Natural killer cell (primary cell): ENCODE data around the gene SMIM22. TPM values are rescaled to one million over a fixed set of nuclear protein-coding genes. Genes with fewer than 3 reads are reported as not detected.
"Not testable (repeated sequence)": the region's sequence is repeated elsewhere in the genome, so short reads cannot be mapped to it uniquely, and the experiment has no call there.

ENCODE experiments used
- ATAC-seq, 3 donors: fragments of 150-1000 bp in 2 of 3; fragments of 200-7000 bp in 1 of 3; cut with Tn5 transposase; 1 replicate in 1 of 3; 2 replicates in 2 of 3; pipeline ENCODE4 v1.10.0; 2021; ENCODE audit warnings: mild to moderate bottlenecking in 2 of 3, moderate library complexity in 2 of 3
- DNase-seq, 2 donors: peaks; one replicate each; pipeline versions ENCODE4 v3.0.0 to v3.0.0-alpha.2; 2013 to 2021; ENCODE audit warnings: mixed read lengths in 1 of 2
- H3K27ac ChIP-seq: one replicate; pipeline ENCODE4 v1.5.1; 2013; ENCODE audit warnings: mild to moderate bottlenecking, low read length
- H3K27me3 ChIP-seq: one replicate; pipeline ENCODE4 v1.6.1; 2013; ENCODE audit warnings: low read length; ENCODE audit not compliant: control insufficient read depth, insufficient read depth
- H3K36me3 ChIP-seq: one replicate; pipeline ENCODE4 v1.6.1; 2013; ENCODE audit warnings: low read length; ENCODE audit not compliant: control insufficient read depth, insufficient read depth
- H3K4me1 ChIP-seq: one replicate; pipeline ENCODE4 v1.6.1; 2013; ENCODE audit warnings: low read length; ENCODE audit not compliant: control insufficient read depth, insufficient read depth
- H3K4me3 ChIP-seq: one replicate; pipeline ENCODE4 v1.5.1; 2013; ENCODE audit warnings: low read length
- H3K9me3 ChIP-seq: one replicate; pipeline ENCODE4 v1.6.1; 2013; ENCODE audit warnings: low read length; ENCODE audit not compliant: control insufficient read depth, insufficient read depth
- H3K27ac Mint-ChIP-seq, 2 donors: one replicate each; pipeline ENCODE4 v1.8.0; 2022; ENCODE audit warnings: mild to moderate bottlenecking in 2 of 2, mixed read lengths in 2 of 2, moderate library complexity in 1 of 2
- H3K27me3 Mint-ChIP-seq, 2 donors: one replicate each; pipeline ENCODE4 v1.8.0; 2022; ENCODE audit warnings: low read depth in 2 of 2, mixed read lengths in 2 of 2
- H3K36me3 Mint-ChIP-seq: one replicate; pipeline ENCODE4 v1.8.0; 2022; ENCODE audit warnings: mixed read lengths
- H3K4me1 Mint-ChIP-seq, 2 donors: one replicate each; pipeline ENCODE4 v1.8.0; 2022; ENCODE audit warnings: mixed read lengths in 2 of 2
- H3K4me3 Mint-ChIP-seq: one replicate; pipeline ENCODE4 v1.8.0; 2022; ENCODE audit warnings: mild to moderate bottlenecking, moderate library complexity, mixed read lengths
- H3K9me3 Mint-ChIP-seq, 2 donors: one replicate each; pipeline ENCODE4 v1.8.0; 2022; ENCODE audit warnings: mixed read lengths in 2 of 2
- WGBS: methylation state at CpG from one replicate; pipeline ENCODE4 v1.1.7; 2013; ENCODE audit warnings: missing lambda C conversion rate; ENCODE audit not compliant: insufficient coverage; 5-methylcytosine and 5-hydroxymethylcytosine counted together
- intact Hi-C: fragments of 100-400 bp; cut with micrococcal nuclease; formaldehyde crosslinking; loops from one replicate; pipeline ENCODE4 v1.14.2; 2022
- total RNA-seq, 4 donors: library from RNA; stranded (reverse); fragments of 120-200 nt in 1 of 4; gene quantifications; one replicate each; pipeline versions ENCODE4 v1.2.3 to v1.2.4, GENCODE V29; 2013 to 2022
- TF ChIP-seq, protein P1 (sequence below): fragments of 200-600 bp; IDR thresholded peaks from one replicate; pipeline ENCODE4 v1.8.0; 2022; ENCODE audit warnings: antibody characterized with exemption

The SMIM22 gene
- total RNA-seq, 3 donors from 2014 or later (not counting 1 experiment from before 2014, with no cell fraction given), result not detected

DNA sequence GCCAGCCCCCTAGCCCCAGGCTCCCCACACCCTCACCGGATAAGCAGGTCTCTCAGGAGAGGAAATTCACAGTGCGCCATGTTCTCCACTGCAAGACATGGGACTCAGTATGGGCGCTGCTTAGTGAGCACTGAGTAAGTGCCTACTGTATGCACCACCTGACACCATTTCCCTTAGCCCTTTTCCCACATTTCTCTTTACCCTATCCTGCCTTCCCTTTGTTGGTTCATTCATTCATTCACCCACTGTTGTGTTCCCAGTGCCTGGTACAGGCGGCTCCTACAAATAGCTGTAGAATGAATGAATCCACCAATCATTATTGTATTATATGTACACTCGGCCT is 17.1 kb upstream of the SMIM22 start:
- H3K36me3 Mint-ChIP-seq, result no peaks in the 10 kb centered on the region
- H3K27ac ChIP-seq, result no peak overlapping the region

DNA sequence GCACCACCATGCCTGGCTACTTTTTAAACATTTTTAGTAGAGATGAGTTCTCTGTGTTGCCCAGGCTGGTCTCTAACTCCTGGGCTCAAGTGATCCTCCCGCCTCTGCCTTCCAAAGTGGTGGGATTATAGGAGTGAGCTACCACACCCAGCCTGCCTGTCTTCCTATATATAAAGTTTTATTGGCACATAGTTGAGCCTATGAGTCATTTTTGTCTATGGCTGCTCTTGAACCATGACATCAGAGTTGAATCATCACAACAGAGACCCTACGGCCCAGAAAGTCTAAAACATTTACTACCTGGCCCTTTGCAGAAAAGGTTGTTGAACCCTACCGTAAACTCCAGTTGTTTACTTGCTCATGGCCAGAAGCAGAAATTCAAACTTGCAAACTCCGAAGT is 14.9 kb upstream of the SMIM22 start:
- 91% methylated on average over 4 of the region's 4 CpGs for WGBS
- no peak overlapping the region for H3K27ac ChIP-seq
- TF ChIP-seq, protein P1, sequence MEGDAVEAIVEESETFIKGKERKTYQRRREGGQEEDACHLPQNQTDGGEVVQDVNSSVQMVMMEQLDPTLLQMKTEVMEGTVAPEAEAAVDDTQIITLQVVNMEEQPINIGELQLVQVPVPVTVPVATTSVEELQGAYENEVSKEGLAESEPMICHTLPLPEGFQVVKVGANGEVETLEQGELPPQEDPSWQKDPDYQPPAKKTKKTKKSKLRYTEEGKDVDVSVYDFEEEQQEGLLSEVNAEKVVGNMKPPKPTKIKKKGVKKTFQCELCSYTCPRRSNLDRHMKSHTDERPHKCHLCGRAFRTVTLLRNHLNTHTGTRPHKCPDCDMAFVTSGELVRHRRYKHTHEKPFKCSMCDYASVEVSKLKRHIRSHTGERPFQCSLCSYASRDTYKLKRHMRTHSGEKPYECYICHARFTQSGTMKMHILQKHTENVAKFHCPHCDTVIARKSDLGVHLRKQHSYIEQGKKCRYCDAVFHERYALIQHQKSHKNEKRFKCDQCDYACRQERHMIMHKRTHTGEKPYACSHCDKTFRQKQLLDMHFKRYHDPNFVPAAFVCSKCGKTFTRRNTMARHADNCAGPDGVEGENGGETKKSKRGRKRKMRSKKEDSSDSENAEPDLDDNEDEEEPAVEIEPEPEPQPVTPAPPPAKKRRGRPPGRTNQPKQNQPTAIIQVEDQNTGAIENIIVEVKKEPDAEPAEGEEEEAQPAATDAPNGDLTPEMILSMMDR, result no peak

More for the DNA sequence above, 17.1 kb upstream of the SMIM22 start:
- H3K4me3 Mint-ChIP-seq, result no peak overlapping the region
- ATAC-seq, result no peak
- no peaks in the 10 kb centered on the region for H3K36me3 ChIP-seq
- 91% methylated on average over 5 of the region's 5 CpGs for WGBS
- H3K27me3 ChIP-seq, result no peaks in the 10 kb centered on the region
- TF ChIP-seq, protein P1, result no peak
- H3K27ac Mint-ChIP-seq, result no peak overlapping the region
- no peak overlapping the region for H3K4me3 ChIP-seq
- H3K27me3 Mint-ChIP-seq, result no peaks in the 10 kb centered on the region
- intact Hi-C loops, result no loop called here
- H3K9me3 ChIP-seq, result no peaks in the 10 kb centered on the region
- no peaks in the 10 kb centered on the region for H3K4me1 ChIP-seq
- DNase-seq, result no peak
- H3K9me3 Mint-ChIP-seq, result no peaks in the 10 kb centered on the region
- H3K4me1 Mint-ChIP-seq, result no peaks in the 10 kb centered on the region

DNA sequence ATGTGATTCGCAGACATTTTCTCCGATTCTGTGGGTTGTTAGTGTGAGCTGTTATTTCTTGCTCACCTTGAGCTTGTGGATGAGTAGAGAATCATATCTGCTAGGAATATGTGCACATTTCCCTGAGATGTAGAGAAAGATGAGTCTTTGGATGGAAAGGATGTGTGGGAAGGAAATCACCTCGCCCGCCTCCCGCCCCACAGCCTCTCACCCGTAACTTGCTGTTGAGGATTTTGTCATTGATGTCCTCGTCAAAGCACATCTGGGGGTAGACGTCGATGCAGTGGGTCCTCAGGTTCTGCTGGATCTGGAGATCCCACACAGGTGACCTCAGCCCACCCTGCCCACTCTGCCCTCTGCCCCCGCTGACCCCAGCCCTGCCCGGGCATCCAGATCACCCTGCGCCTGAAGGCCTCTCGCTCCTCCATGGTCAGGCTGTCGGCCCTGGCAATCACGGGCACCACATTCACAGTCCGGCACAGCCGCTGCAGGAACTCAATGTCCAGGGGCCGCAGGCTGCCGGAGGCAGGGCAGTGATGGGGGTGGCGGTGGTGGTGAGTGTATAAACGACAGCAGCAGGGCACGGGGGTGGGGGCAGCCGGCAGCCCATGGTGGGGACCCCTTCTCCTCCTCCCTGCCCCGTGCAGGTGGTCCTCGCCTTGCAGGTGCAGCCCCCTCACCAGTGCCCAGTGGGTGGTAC is 11.8 kb upstream of the SMIM22 start:
- DNase-seq, result no peak
- no peaks in the 10 kb centered on the region for H3K9me3 ChIP-seq
- no peak overlapping the region for H3K27ac ChIP-seq
- Mint-ChIP-seq H3K36me3 (no peaks in the 10 kb centered on the region), H3K9me3 (no peaks in the 10 kb centered on the region), H3K4me1 (no peaks in the 10 kb centered on the region), H3K27ac (no peak overlapping the region), H3K27me3 (peaks cover 0 to 3% of the 10 kb centered on the region in 2 donors), H3K4me3 (no peak overlapping the region)
- no peaks in the 10 kb centered on the region for H3K36me3 ChIP-seq
- no peaks in the 10 kb centered on the region for H3K4me1 ChIP-seq
- WGBS, result 90% methylated on average over 25 of the region's 25 CpGs
- intact Hi-C loops, result no loop called here
- no peak for ATAC-seq
- no peak overlapping the region for H3K4me3 ChIP-seq
- TF ChIP-seq, protein P1, result no peak
- no peaks in the 10 kb centered on the region for H3K27me3 ChIP-seq

More for the DNA sequence above, 14.9 kb upstream of the SMIM22 start:
- no peak for ATAC-seq
- Histone ChIP-seq H3K4me1 (no peaks in the 10 kb centered on the region), H3K9me3 (no peaks in the 10 kb centered on the region), H3K4me3 (no peak overlapping the region), H3K36me3 (no peaks in the 10 kb centered on the region), H3K27me3 (no peaks in the 10 kb centered on the region)
- DNase-seq, result no peak
- Mint-ChIP-seq H3K4me3 (no peak overlapping the region), H3K27me3 (no peaks in the 10 kb centered on the region), H3K36me3 (no peaks in the 10 kb centered on the region), H3K27ac (no peak overlapping the region), H3K4me1 (no peaks in the 10 kb centered on the region), H3K9me3 (no peaks in the 10 kb centered on the region)
- intact Hi-C loops, result no loop called here

DNA sequence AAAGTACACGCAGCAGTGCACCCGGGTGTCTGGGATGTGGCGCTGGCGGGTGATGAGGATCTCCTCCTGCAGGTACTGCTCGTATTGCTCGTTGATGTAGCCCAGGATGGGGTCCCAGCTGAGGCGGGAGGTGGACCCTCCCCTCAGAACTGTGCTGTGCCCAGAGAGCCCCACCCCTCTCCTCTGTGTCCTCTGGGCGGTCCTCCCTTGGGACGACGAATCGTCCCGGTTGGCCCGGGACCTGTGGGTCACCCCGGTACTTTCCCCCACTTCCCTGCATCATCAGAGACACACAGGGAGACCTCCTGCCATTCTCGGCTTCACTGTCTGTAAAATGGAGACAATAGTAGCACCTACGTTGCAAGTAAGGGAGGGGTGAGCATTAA is 11.2 kb upstream of the SMIM22 start:
- Mint-ChIP-seq H3K4me1 (no peaks in the 10 kb centered on the region), H3K4me3 (no peak overlapping the region), H3K9me3 (no peaks in the 10 kb centered on the region), H3K27me3 (peaks cover 0 to 3% of the 10 kb centered on the region in 2 donors), H3K36me3 (no peaks in the 10 kb centered on the region), H3K27ac (no peak overlapping the region)
- Histone ChIP-seq H3K27ac (no peak overlapping the region), H3K9me3 (no peaks in the 10 kb centered on the region), H3K4me3 (no peak overlapping the region), H3K4me1 (no peaks in the 10 kb centered on the region), H3K27me3 (no peaks in the 10 kb centered on the region), H3K36me3 (no peaks in the 10 kb centered on the region)
- no peak for DNase-seq
- TF ChIP-seq, protein P1, result no peak
- intact Hi-C loops, result no loop called here
- ATAC-seq, result no peak
- 89% methylated on average over 16 of the region's 16 CpGs for WGBS

DNA sequence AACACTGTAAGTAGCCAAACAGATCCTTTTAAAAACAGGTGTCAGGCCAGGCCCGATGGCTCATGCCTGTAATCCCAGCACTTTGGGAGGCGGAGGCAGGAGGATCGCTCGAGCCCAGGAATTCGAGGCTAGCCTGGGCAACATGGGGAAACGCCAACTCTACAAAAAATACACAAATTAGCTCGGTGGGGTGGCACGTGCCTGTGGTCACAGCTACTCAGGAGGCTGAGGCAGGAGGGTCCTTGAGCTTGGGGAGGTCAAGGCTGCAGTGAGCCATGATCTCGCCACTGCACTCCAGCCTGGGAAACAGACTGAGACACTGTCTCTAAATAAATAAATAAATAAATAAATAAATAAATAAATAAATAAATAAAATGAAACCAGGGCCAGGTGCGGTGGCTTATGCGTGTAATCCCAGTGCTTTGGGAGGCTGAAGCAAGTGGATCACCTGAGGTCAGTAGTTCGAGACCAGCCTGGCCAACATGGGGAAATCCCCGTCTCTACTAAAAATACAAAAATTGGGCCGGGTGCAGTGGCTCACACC is 10.7 kb upstream of the SMIM22 start:
- H3K9me3 Mint-ChIP-seq, H3K4me3 ChIP-seq, H3K27me3 ChIP-seq, H3K36me3 ChIP-seq, H3K4me1 ChIP-seq, H3K4me3 Mint-ChIP-seq, H3K27ac Mint-ChIP-seq, DNase-seq, H3K9me3 ChIP-seq, H3K4me1 Mint-ChIP-seq, intact Hi-C loops, H3K27ac ChIP-seq, H3K27me3 Mint-ChIP-seq, H3K36me3 Mint-ChIP-seq, ATAC-seq: not testable (repeated sequence)
- 92% methylated on average over 12 of the region's 14 CpGs for WGBS
